Neural cell (in vitro differentiated cells): ENCODE data around the gene TMEM117. TPM values are rescaled to one million over a fixed set of nuclear protein-coding genes. Genes with fewer than 3 reads are reported as not detected.

Experiments
- H2AFZ ChIP-seq: fragments of 200-600, 300-800 bp; sonication (generic), shearing (Covaris generic); 2 replicates; pipeline ENCODE4 v1.6.0; 2014; ENCODE audit warnings: low read depth, mild to moderate bottlenecking, antibody characterized with exemption, low read length, moderate library complexity
- H3F3A ChIP-seq: fragments of 200-600 bp; shearing (Covaris generic); 2 replicates; pipeline ENCODE4 v1.6.1; 2016; ENCODE audit warnings: mild to moderate bottlenecking, moderate library complexity, mixed read lengths, antibody characterized with exemption, low read length; ENCODE audit not compliant: insufficient read depth, poor library complexity, severe bottlenecking
- H3K27ac ChIP-seq: fragments of 200-600, 300-800 bp; sonication (generic), shearing (Covaris generic); 2 replicates; pipeline ENCODE4 v1.5.1; 2014; ENCODE audit warnings: mild to moderate bottlenecking, low read length, moderate library complexity
- H3K27me3 ChIP-seq: fragments of 300-800, 200-600 bp; sonication (generic), shearing (Covaris generic); 2 replicates; pipeline ENCODE4 v1.6.0; 2014; ENCODE audit warnings: mild to moderate bottlenecking, low read depth, low read length, moderate library complexity; ENCODE audit not compliant: insufficient read depth
- H3K36me3 ChIP-seq: fragments of 300-800, 200-600 bp; sonication (generic), shearing (Covaris generic); 2 replicates; pipeline ENCODE4 v1.5.1; 2014; ENCODE audit warnings: mild to moderate bottlenecking, antibody characterized with exemption, low read length, moderate library complexity; ENCODE audit not compliant: insufficient read depth
- H3K4me2 ChIP-seq: fragments of 300-800, 200-600 bp; sonication (generic), shearing (Covaris generic); 2 replicates; pipeline ENCODE4 v1.6.0; 2014; ENCODE audit warnings: mild to moderate bottlenecking, low read length
- H3K4me3 ChIP-seq: fragments of 300-800, 200-600 bp; sonication (generic), shearing (Covaris generic); 2 replicates; pipeline ENCODE4 v1.5.1; 2014; ENCODE audit warnings: mild to moderate bottlenecking, low read length, moderate library complexity
- H3K79me2 ChIP-seq: fragments of 200-600 bp; shearing (Covaris generic); replicated peaks from 2 replicates; pipeline ENCODE4 v1.6.0; 2014; ENCODE audit warnings: mild to moderate bottlenecking, low read length, moderate library complexity; ENCODE audit not compliant: insufficient read depth
- H3K9ac ChIP-seq: fragments of 300-800, 200-600 bp; sonication (generic), shearing (Covaris generic); 2 replicates; pipeline ENCODE4 v1.6.1; 2016; ENCODE audit warnings: mild to moderate bottlenecking, low read length, mixed read lengths
- H3K9me2 ChIP-seq: fragments of 200-600 bp; shearing (Covaris generic); 2 replicates; pipeline ENCODE4 v1.6.1; 2016; ENCODE audit warnings: mild to moderate bottlenecking, low read length, mixed read lengths; ENCODE audit not compliant: insufficient read depth
- H3K9me3 ChIP-seq: fragments of 200-600, 300-800 bp; sonication (generic), shearing (Covaris generic); 2 replicates; pipeline ENCODE4 v1.6.1; 2016; ENCODE audit warnings: mild to moderate bottlenecking, mixed run types, low read length, moderate library complexity, mixed read lengths
- H4K20me1 ChIP-seq: fragments of 200-600 bp; shearing (Covaris generic); 2 replicates; pipeline ENCODE4 v1.6.1; 2016; ENCODE audit warnings: mild to moderate bottlenecking, mixed run types; ENCODE audit not compliant: insufficient read depth
- EP300 ChIP-seq: fragments of 450-650 bp; conservative IDR thresholded peaks from 2 replicates; pipeline ENCODE4 v1.6.1; 2014; ENCODE audit warnings: antibody characterized with exemption, mild to moderate bottlenecking, moderate library complexity; ENCODE audit not compliant: poor library complexity, severe bottlenecking
- EZH2 ChIP-seq: fragments of 200-600, 300-800 bp; shearing (Covaris generic), sonication (generic); IDR thresholded peaks from 2 replicates; pipeline ENCODE4 v1.6.1; 2014; ENCODE audit warnings: antibody characterized with exemption, low read length, borderline replicate concordance, mild to moderate bottlenecking; ENCODE audit not compliant: insufficient read depth, poor library complexity, severe bottlenecking
- MXI1 ChIP-seq: fragments of 450-650 bp; conservative IDR thresholded peaks from 2 replicates; pipeline ENCODE4 v1.6.1; 2014; ENCODE audit warnings: antibody characterized with exemption, mild to moderate bottlenecking; ENCODE audit not compliant: poor library complexity, severe bottlenecking
- POLR2AphosphoS5 ChIP-seq: IDR thresholded peaks from 2 replicates; pipeline ENCODE4 v1.6.1; 2012
- RAD21 ChIP-seq: fragments of 450-650 bp; conservative IDR thresholded peaks from 2 replicates; pipeline ENCODE4 v1.6.1; 2014; ENCODE audit warnings: antibody characterized with exemption, mild to moderate bottlenecking, moderate library complexity
- SMC3 ChIP-seq: fragments of 450-650 bp; conservative IDR thresholded peaks from 2 replicates; pipeline ENCODE4 v1.6.1; 2014; ENCODE audit warnings: antibody characterized with exemption, mild to moderate bottlenecking, moderate library complexity; ENCODE audit not compliant: poor library complexity
- TAF1 ChIP-seq: IDR thresholded peaks from 2 replicates; pipeline ENCODE4 v1.6.1; 2012; ENCODE audit warnings: low read depth
- polyA plus RNA-seq: library from polyadenylated mRNA; depleted of rRNA; stranded (reverse); fragments of >200 nt; gene quantifications from 2 replicates; pipeline ENCODE4 v1.2.3, GENCODE V29; 2014
- TF ChIP-seq, protein P1 (sequence below): fragments of 450-650 bp; IDR thresholded peaks from 2 replicates; pipeline ENCODE4 v1.5.1; 2014; ENCODE audit warnings: antibody characterized with exemption, mild to moderate bottlenecking, moderate library complexity; ENCODE audit not compliant: poor library complexity, severe bottlenecking
- TF ChIP-seq, protein P2 (sequence below): IDR thresholded peaks from 2 replicates; pipeline ENCODE4 v1.6.1; 2012; ENCODE audit warnings: borderline replicate concordance

Gene TMEM117
- polyA plus RNA-seq, 1 donor from 2014 or later = 5.3 TPM

GRCh38 chr12:44258246-44258645, 422.4 kb downstream of the TMEM117 start:
- Histone ChIP-seq H3K27me3 (no peaks in the 10 kb centered on the region), H3K27ac (no peak overlapping the region), H2AFZ (no peak overlapping the region), H4K20me1 (no peaks in the 10 kb centered on the region), H3F3A (no peaks in the 10 kb centered on the region), H3K4me3 (no peak overlapping the region), H3K36me3 (no peaks in the 10 kb centered on the region), H3K9me3 (no peaks in the 10 kb centered on the region), H3K9me2 (no peaks in the 10 kb centered on the region), H3K79me2 (no peaks in the 10 kb centered on the region), H3K9ac (no peak overlapping the region), H3K4me2 (no peak overlapping the region)
- TF ChIP-seq EZH2 (no peak), POLR2AphosphoS5 (no peak), RAD21 (no peak), SMC3 (no peak), TAF1 (no peak), MXI1 (no peak), EP300 (no peak)
- TF ChIP-seq, protein P1, sequence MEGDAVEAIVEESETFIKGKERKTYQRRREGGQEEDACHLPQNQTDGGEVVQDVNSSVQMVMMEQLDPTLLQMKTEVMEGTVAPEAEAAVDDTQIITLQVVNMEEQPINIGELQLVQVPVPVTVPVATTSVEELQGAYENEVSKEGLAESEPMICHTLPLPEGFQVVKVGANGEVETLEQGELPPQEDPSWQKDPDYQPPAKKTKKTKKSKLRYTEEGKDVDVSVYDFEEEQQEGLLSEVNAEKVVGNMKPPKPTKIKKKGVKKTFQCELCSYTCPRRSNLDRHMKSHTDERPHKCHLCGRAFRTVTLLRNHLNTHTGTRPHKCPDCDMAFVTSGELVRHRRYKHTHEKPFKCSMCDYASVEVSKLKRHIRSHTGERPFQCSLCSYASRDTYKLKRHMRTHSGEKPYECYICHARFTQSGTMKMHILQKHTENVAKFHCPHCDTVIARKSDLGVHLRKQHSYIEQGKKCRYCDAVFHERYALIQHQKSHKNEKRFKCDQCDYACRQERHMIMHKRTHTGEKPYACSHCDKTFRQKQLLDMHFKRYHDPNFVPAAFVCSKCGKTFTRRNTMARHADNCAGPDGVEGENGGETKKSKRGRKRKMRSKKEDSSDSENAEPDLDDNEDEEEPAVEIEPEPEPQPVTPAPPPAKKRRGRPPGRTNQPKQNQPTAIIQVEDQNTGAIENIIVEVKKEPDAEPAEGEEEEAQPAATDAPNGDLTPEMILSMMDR = no peak
- TF ChIP-seq, protein P2, sequence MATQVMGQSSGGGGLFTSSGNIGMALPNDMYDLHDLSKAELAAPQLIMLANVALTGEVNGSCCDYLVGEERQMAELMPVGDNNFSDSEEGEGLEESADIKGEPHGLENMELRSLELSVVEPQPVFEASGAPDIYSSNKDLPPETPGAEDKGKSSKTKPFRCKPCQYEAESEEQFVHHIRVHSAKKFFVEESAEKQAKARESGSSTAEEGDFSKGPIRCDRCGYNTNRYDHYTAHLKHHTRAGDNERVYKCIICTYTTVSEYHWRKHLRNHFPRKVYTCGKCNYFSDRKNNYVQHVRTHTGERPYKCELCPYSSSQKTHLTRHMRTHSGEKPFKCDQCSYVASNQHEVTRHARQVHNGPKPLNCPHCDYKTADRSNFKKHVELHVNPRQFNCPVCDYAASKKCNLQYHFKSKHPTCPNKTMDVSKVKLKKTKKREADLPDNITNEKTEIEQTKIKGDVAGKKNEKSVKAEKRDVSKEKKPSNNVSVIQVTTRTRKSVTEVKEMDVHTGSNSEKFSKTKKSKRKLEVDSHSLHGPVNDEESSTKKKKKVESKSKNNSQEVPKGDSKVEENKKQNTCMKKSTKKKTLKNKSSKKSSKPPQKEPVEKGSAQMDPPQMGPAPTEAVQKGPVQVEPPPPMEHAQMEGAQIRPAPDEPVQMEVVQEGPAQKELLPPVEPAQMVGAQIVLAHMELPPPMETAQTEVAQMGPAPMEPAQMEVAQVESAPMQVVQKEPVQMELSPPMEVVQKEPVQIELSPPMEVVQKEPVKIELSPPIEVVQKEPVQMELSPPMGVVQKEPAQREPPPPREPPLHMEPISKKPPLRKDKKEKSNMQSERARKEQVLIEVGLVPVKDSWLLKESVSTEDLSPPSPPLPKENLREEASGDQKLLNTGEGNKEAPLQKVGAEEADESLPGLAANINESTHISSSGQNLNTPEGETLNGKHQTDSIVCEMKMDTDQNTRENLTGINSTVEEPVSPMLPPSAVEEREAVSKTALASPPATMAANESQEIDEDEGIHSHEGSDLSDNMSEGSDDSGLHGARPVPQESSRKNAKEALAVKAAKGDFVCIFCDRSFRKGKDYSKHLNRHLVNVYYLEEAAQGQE = no peak

DNA sequence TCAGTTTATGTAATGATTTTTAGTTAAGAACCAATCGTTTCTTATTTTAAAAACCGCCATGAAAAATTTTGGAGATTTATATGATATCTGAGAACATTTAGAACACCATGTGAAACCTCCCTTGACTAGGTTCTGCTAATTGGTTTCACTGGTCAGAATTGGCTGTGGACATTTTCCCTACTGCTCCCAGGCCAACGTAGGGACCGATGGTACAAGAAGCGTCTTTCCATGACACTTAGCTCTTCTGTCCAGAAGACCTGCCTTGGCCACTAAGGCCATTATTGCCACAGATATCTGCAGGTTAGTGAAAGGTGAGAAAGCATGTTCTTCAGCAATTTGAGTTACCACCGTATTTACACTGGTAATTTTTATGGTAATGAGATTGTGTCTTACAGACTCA, 424.0 kb downstream of the TMEM117 start:
- Histone ChIP-seq H3K9me2 (no peaks in the 10 kb centered on the region), H3K9me3 (no peaks in the 10 kb centered on the region), H3K27me3 (no peaks in the 10 kb centered on the region), H3K4me2 (no peak overlapping the region), H2AFZ (no peak overlapping the region), H3K4me3 (no peak overlapping the region), H3K27ac (no peak overlapping the region), H3K79me2 (no peaks in the 10 kb centered on the region), H3F3A (no peaks in the 10 kb centered on the region), H3K36me3 (no peaks in the 10 kb centered on the region), H4K20me1 (no peaks in the 10 kb centered on the region), H3K9ac (no peak overlapping the region)
- TF ChIP-seq, protein P1 = no peak
- TF ChIP-seq EZH2 (no peak), TAF1 (no peak), RAD21 (no peak), SMC3 (no peak), MXI1 (no peak), EP300 (no peak), POLR2AphosphoS5 (no peak)
- TF ChIP-seq, protein P2 = no peak
